HCT116 (cell line): Measurements from ENCODE around the gene BRD2.

Experiments used
- CTCF ChIP-seq, 3 experiments: fragments of 200-600 bp in 1 of 3; sonication (generic) in 1 of 3; IDR thresholded peaks in 2 of 3; conservative IDR thresholded peaks in 1 of 3; 2 replicates each; pipeline ENCODE4 v1.5.1; 2012 to 2017; ENCODE audit warnings: low read depth in 2 of 3, low read length in 2 of 3, antibody characterized with exemption in 1 of 3, borderline replicate concordance in 1 of 3, control low read depth in 1 of 3, mild to moderate bottlenecking in 1 of 3, mixed read lengths in 1 of 3, mixed run types in 1 of 3, moderate library complexity in 1 of 3; ENCODE audit not compliant: insufficient read depth in 1 of 3
- EGR1 ChIP-seq: IDR thresholded peaks from 2 replicates; pipeline ENCODE4 v1.6.1; 2012; ENCODE audit warnings: low read depth
- ELF1 ChIP-seq: IDR thresholded peaks from 2 replicates; pipeline ENCODE4 v1.6.1; 2012; ENCODE audit warnings: low read depth, borderline replicate concordance
- EZH2 ChIP-seq: fragments of 200-600 bp; sonication (generic); IDR thresholded peaks from 2 replicates; pipeline ENCODE4 v1.6.1; 2017; ENCODE audit warnings: antibody characterized with exemption, mixed run types
- EZH2phosphoT487 ChIP-seq: fragments of 200-600 bp; IDR thresholded peaks from 2 replicates; pipeline ENCODE4 v1.6.1; 2018; ENCODE audit warnings: antibody characterized with exemption, borderline replicate concordance
- MAX ChIP-seq: IDR thresholded peaks from 2 replicates; pipeline ENCODE4 v1.6.1; 2012
- POLR2A ChIP-seq: IDR thresholded peaks from 2 replicates; pipeline ENCODE4 v1.7.0; 2011; ENCODE audit warnings: borderline replicate concordance; ENCODE audit not compliant: insufficient read depth, insufficient read length; ENCODE audit errors: extremely low read depth
- RAD21 ChIP-seq: IDR thresholded peaks from 2 replicates; pipeline ENCODE4 v1.6.1; 2012; ENCODE audit warnings: low read depth, mild to moderate bottlenecking
- REST ChIP-seq: IDR thresholded peaks from 2 replicates; pipeline ENCODE4 v1.6.1; 2012; ENCODE audit warnings: low read depth
- SP1 ChIP-seq: IDR thresholded peaks from 2 replicates; pipeline ENCODE4 v1.6.1; 2012; ENCODE audit warnings: low read depth
- SRF ChIP-seq: IDR thresholded peaks from 2 replicates; pipeline ENCODE4 v1.6.1; 2012; ENCODE audit warnings: low read depth
- YY1 ChIP-seq: IDR thresholded peaks from 2 replicates; pipeline ENCODE4 v1.6.1; 2011; ENCODE audit warnings: low read length, low read depth, moderate library complexity, mild to moderate bottlenecking; ENCODE audit not compliant: insufficient replicate concordance; ENCODE audit errors: extremely low read depth
- ZNF274 ChIP-seq: fragments of 200-500 bp; sonication (Bioruptor generic); IDR thresholded peaks from 2 replicates; pipeline ENCODE4 v1.6.1; 2014; ENCODE audit warnings: mild to moderate bottlenecking, low read depth, low read length, inconsistent platforms

DNA sequence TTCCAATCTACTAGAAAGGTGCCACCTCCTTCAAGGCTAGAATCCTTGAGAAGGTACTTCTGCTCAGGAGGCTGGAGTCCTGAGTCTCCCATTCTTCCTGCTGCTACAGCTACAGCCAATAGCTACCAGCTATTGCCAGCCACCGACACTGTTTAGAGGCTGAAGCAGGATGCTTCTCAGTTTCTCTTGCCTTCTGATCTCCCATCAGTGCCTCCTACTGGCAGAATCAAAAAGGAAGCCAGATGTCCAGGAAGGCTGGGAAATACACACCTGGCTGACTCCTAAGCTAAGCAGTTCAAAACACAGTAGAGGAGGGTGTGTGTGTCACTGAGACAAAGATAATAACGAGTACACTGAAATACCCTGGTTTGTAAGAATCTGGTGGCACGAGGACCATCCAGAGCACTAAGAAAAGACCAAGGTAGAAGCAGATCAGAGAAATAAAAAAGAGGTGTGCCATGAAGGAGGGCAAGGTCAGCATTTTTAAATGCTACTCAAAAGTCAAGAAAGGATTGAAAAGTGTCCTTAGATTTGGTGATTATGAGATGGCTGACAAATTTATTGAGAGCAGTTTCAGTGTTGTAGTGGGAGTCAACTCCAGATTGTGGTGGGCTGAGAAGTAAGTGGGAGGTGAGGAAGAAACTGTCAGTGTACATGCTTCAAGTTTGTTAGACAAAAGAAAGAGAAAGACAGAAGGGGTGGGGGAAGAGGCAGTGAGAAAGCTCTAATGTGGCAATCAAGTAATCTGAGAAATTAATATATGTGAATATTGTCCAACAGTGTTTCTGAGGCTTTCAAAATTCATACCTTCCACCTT is 13.2 kb upstream of the BRD2 start:
- peak; percentile 26 to 67 (median 59); a peak in 5 of 6 replicates for TF ChIP-seq CTCF (IDR thresholded peaks at IDR 0.05 in 2 of 3, conservative IDR thresholded peaks at IDR 0.05 in 1 of 3; ENCODE audit: borderline replicate concordance in 1 of 3, insufficient read depth in 1 of 3, low read depth in 2 of 3, low read length in 2 of 3)
- no peak for TF ChIP-seq POLR2A
- no peak for TF ChIP-seq MAX
- no peak for TF ChIP-seq YY1
- TF ChIP-seq REST, result no peak
- no peak for TF ChIP-seq EZH2phosphoT487
- peak; percentile 6; the same call in 1 of the 2 replicates for TF ChIP-seq RAD21
- TF ChIP-seq EZH2, result no peak
- TF ChIP-seq ZNF274, result no peak
- no peak for TF ChIP-seq SP1
- TF ChIP-seq SRF, result no peak
- TF ChIP-seq ELF1, result no peak
- TF ChIP-seq EGR1, result no peak
